NCI-H1436 (cell line): ENCODE results near the gene HESX1.

Experiments
- DNase-seq: peaks from one replicate; lab custom pipeline; 2025; lab: John Stamatoyannopoulos, UW

The HESX1 gene

GRCh38 chr3:57166660-57167059, 33.1 kb downstream of the HESX1 start:
- DNase-seq = no peak

- DNase-seq = no peak
These were observed 34.1 kb downstream of the HESX1 start for GRCh38 chr3:57165641-57166040.

GRCh38 chr3:57164657-57165573, 34.9 kb downstream of the HESX1 start, which contains the start of gene IL17RD:
Gene IL17RD, minus strand, starts transcription at chr3:57165353. Its CDS starts 67 bp downstream, at chr3:57165286.
- peak; percentile 49 for DNase-seq

- DNase-seq = no peak
These were observed 35.5 kb downstream of the HESX1 start for GRCh38 chr3:57164217-57164656.

DNA sequence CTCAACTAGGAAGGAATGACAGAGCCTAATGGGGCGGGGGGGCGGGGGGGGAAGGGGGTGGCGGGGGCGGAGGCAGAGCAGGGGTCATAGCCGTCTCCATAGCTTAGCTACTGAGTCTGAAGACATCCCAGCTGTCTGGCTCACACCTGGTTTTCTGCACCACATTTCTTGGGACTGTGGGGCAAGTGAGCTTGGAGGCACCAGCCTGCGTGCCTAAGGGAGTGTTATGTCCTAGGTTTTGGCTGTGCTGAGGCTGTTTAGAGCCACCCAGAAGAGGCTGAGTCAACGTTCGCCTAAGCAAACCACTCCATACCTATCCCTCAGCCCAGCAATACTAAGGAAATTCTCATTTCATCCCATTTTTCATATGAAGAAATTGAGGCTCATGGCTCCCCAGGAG, 36.0 kb downstream of the HESX1 start:
- no peak for DNase-seq

DNA sequence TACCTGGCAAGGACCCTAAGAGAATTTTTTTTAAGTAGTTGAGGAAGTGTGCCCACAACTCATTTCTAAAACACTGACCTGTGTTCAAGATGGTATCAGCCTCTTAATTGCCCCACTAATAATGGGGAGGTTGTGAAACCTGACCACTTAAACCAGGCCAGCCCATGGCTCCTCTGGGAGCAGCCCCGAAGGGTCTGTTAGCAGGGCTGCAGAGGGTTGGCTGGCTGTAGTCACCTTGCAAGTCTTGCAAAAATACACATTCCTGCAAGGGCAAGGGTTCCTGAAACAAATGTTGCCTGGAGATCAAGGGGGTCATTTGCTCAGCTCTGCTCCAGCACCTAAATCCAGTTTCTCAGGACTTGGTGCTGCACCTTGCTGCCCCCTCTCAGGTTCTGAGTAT, 37.9 kb downstream of the HESX1 start:
- no peak for DNase-seq

- DNase-seq = no peak
These were observed 38.8 kb downstream of the HESX1 start for GRCh38 chr3:57160765-57161538.

DNA sequence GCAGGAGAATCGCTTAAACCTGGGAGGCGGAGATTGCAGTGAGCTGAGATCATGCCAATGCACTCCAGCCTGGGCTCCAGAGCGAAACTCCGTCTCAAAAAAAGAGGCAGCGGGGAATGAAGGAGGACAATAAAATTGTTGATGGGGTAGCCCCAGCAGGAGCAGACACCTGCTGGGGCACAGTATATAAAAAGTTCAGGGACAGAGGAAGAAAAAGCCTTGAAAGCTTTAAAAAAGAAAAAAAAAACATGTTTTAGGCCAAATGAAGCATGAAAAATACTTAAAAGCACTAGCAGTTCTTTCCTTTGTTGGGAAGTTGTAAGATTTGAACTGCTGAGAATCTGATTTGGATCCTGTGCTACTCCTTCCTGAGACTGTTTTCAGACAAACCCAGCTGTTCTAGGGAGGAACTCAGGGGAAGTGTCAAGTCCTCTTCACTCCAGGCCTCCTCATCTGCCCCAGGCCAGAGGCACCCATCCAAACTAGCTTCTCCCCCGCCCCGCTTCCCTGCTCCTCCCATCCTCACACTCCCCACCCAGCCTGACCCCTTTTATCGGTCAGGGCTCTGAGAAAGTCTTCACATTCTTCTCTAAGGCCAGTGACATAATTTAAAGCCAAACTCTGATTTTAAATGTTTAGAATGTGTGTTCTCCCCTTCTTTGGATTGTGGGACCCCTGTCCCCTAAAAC, 39.6 kb downstream of the HESX1 start:
- DNase-seq = no peak

GRCh38 chr3:57158813-57159738, 40.7 kb downstream of the HESX1 start:
- no peak for DNase-seq

GRCh38 chr3:57158325-57158724, 41.5 kb downstream of the HESX1 start:
- no peak for DNase-seq

DNA sequence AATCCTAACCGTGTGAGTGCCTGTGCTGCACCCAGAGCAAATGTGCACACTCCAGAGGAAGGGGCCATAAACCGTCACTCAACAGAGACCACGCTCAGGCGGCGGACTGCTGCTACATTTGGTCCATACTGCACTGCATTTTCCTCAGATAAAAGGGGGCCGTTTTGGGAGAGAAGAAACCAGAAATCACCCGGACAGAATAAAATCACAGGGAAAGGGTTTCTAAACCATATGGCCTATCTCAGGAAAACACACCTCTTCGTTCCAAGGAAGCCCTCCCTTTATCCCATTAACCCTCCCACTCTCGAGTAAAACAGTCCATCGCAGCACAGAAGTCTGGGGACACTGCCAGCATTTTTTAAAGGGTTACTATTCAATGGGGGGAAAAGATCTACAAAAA, 42.2 kb downstream of the HESX1 start:
- no peak for DNase-seq

DNA sequence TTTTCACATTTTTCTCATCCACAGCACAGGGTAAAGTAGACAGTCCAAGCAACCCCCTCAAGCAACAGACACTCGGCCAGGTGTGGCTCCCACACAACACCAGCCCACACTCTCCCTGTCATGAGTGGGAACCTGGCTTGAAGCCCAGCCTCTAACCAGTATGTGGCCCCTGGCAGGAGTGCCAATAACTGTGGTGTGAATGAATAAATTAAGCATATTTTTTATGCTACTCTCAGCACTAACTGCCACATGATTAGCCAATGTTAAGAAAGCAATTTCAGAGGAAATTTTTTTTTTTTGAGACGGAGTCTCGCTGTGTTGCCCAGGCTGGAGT, 44.5 kb downstream of the HESX1 start:
- DNase-seq = no peak

GRCh38 chr3:57154470-57155309, 45.1 kb downstream of the HESX1 start:
- DNase-seq = no peak

DNA sequence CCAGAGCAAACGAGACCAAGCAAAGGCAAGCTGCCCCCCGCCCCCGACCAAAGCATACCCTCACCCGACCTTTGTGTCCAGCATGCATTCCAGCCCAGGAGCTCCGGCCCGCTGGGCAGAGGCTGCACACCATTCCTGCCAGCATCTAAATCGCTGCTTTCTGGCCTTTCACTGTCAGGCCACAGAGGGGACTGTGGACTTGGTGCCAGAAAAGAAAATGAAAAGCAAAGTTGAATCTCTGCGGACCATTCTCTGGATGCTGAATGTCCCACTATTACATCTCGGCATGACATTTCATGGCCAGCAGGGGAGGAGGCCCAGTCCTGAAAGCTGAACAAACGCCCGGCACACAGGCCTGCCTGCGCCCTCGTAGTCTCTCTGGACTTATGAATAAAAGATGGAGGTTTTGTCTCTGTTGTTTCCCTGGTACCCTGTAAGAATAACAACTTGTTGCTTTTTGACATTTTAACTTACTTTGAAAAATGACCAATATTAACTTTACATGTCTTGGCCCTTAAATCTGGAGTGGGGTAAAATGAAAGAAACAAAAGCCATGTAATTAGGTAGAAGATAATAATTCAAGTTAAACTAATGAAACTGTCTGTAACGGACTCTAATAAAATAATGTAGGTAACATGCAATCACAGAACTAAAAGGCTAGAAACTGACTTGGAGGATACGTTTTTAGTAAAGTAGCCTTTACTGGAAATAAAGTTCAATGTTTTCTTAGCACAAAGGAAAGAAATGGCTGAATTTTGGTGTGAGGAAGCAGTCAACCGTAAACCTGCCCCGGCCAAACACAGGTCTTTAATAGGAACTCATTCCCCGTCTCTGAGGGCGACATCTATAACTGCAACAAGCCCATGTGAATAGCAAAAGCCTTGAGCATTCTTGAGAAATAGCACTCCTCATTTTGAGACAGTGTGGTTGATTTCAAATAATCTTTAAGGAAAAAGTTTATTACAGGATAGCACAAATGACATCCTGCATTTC, 47.3 kb downstream of the HESX1 start:
- no peak for DNase-seq

- no peak for DNase-seq
These were observed 48.0 kb downstream of the HESX1 start for GRCh38 chr3:57151749-57152148.

DNA sequence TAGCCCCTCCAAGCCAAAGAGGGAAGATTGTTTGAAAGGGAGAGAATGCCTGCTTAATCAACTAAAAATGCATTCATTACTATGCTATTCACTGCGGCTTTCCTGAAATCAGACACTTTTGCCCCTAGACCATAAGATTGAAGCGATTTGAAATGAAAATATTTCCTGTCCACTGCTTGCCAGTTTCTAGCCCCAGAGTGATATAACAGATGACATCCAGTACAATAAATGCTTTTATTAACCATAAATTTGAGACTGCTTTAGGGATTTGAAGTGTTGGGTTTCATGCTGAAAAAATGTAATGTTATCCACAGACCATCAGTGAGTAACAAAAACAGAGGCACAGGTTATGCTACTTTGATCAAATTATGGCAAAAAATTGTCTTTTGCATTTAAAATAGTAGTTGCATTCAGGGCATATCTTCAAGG, 48.7 kb downstream of the HESX1 start:
- DNase-seq = no peak

DNA sequence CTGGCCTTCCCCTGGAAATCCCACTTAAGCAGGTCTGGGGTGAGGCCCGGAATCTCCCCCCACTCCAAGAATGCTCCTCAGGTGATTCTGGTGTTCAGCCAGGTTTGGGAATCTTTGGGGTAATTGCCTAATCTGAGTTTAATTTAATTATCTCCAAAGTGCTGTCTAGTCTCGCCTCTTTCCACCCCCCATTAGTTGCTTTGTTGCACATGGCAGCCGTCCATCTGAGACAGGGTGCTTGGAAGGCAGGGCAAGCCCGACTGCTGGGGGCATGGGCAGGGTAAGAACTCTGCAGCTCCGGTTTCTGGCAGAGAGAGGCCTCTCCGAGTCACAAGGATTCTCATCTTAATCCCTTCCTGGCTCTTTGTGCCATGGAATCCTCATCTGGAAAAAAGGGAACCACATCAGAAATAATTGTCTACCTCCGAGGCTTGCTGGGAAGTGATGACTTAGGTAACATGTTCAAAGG, 49.6 kb downstream of the HESX1 start:
- no peak for DNase-seq
